HCT116 (cell line): ENCODE results near the gene C16orf78. TPM values are rescaled to one million over a fixed set of nuclear protein-coding genes. Genes with fewer than 3 reads are reported as not detected.

Experiments used
- ATAC-seq: fragments of 200-7000 bp; cut with Tn5 transposase; 2 replicates; pipeline ENCODE4 v1.9.1; 2020; ENCODE audit warnings: mild to moderate bottlenecking, moderate library complexity
- BruUV-seq: library from RNA; stranded (reverse); fragments of 400-500 nt; replicated peaks from 2 replicates; lab custom pipeline; 2021; lab: Mats Ljungman, UMichigan
- CTCF ChIA-PET: fragments of 300-600 bp; sonication (Branson Sonifier 250); formaldehyde crosslinking; loops from one replicate; lab custom pipeline; 2021; ENCODE audit warnings: antibody characterized with exemption; lab: Charles Lee
- POLR2A ChIA-PET: fragments of 300-600, 350-600 bp; sonication (Branson Sonifier 250); formaldehyde crosslinking; loops from one replicate; lab custom pipeline; 2021; ENCODE audit warnings: antibody characterized with exemption; lab: Charles Lee
- RAD21 ChIA-PET, 2 experiments: fragments of 300-600 bp; sonication (Branson Sonifier 250); formaldehyde crosslinking; loops; one replicate each; lab custom pipeline; 2023; ENCODE audit warnings: low total read pairs in 2 of 2; ENCODE audit not compliant: uncharacterized antibody in 2 of 2, unreplicated experiment in 2 of 2, low non-redundant PET in 1 of 2; lab: Charles Lee
- DNase-seq: peaks from one replicate; pipeline ENCODE4 v3.0.0-alpha.2; 2010; ENCODE audit warnings: low read depth, low spot score
- H2AFZ ChIP-seq: fragments of 200-600 bp; shearing (Covaris generic), sonication (generic); 2 replicates; pipeline ENCODE4 v1.6.1; 2017; ENCODE audit warnings: low read depth, mixed run types, mixed read lengths, antibody characterized with exemption, low read length; ENCODE audit not compliant: poor library complexity, severe bottlenecking
- H3K27ac ChIP-seq: 2 replicates; pipeline ENCODE4 v1.5.1; 2012; ENCODE audit warnings: low read depth, low read length
- H3K27me3 ChIP-seq: fragments of 200-600 bp; sonication (generic); 2 replicates; pipeline ENCODE4 v1.6.1; 2016; ENCODE audit warnings: mixed run types, low read length, mixed read lengths; ENCODE audit not compliant: insufficient read depth
- H3K36me3 ChIP-seq, 2 experiments: fragments of 200-500 bp in 1 of 2; fragments of 200-600 bp in 1 of 2; sonication (Bioruptor generic) in 1 of 2; sonication (generic) in 1 of 2; 2 replicates each; pipeline versions ENCODE4 v1.5.1 to v1.6.1; 2014 to 2016; ENCODE audit warnings: low read length in 2 of 2, inconsistent platforms in 1 of 2, mixed read lengths in 1 of 2, mixed run types in 1 of 2; ENCODE audit not compliant: insufficient read depth in 2 of 2, control insufficient read depth in 1 of 2
- H3K4me1 ChIP-seq, 2 experiments: fragments of 200-600 bp in 1 of 2; sonication (generic) in 1 of 2; 2 replicates each; pipeline versions ENCODE4 v1.5.1 to v1.6.1; 2012 to 2017; ENCODE audit warnings: low read length in 2 of 2, inconsistent platforms in 1 of 2, mild to moderate bottlenecking in 1 of 2, mixed read lengths in 1 of 2, mixed run types in 1 of 2, moderate library complexity in 1 of 2; ENCODE audit not compliant: insufficient read depth in 2 of 2, control insufficient read depth in 1 of 2
- H3K4me2 ChIP-seq: fragments of 200-600 bp; sonication (generic); 2 replicates; pipeline ENCODE4 v1.6.1; 2017; ENCODE audit warnings: mixed run types, low read length, mixed read lengths
- H3K4me3 ChIP-seq, 2 experiments: fragments of 200-600 bp in 1 of 2; sonication (generic) in 1 of 2; replicated peaks in 1 of 2; 2 replicates each; pipeline ENCODE4 v1.5.1; 2011 to 2016; ENCODE audit warnings: low read length in 2 of 2, control low read depth in 1 of 2, low read depth in 1 of 2, mild to moderate bottlenecking in 1 of 2, mixed read lengths in 1 of 2, mixed run types in 1 of 2
- H3K79me2 ChIP-seq: fragments of 200-600 bp; sonication (generic); 2 replicates; pipeline ENCODE4 v1.6.1; 2017; ENCODE audit warnings: mild to moderate bottlenecking, mixed run types, low read length, moderate library complexity, mixed read lengths; ENCODE audit not compliant: insufficient read depth
- H3K9ac ChIP-seq: fragments of 200-600 bp; sonication (generic); 2 replicates; pipeline ENCODE4 v1.6.1; 2016; ENCODE audit warnings: low read length, mixed read lengths
- H3K9me2 ChIP-seq: fragments of 200-600 bp; sonication (generic), shearing (Covaris generic); 2 replicates; pipeline ENCODE4 v1.6.1; 2017; ENCODE audit warnings: mixed run types, mild to moderate bottlenecking, moderate library complexity; ENCODE audit not compliant: insufficient read depth
- H3K9me3 ChIP-seq, 2 experiments: fragments of 200-500 bp in 1 of 2; fragments of 200-600 bp in 1 of 2; sonication (Bioruptor generic) in 1 of 2; sonication (generic) in 1 of 2; 2 replicates each; pipeline ENCODE4 v1.6.1; 2014 to 2017; ENCODE audit warnings: low read length in 2 of 2, mixed read lengths in 2 of 2, inconsistent platforms in 1 of 2, low read depth in 1 of 2, mild to moderate bottlenecking in 1 of 2, mixed run types in 1 of 2, moderate library complexity in 1 of 2; ENCODE audit not compliant: control insufficient read depth in 1 of 2, insufficient read depth in 1 of 2
- H4K20me1 ChIP-seq: fragments of 200-600 bp; sonication (generic), shearing (Covaris generic); 2 replicates; pipeline ENCODE4 v1.6.1; 2017; ENCODE audit warnings: mixed run types, mild to moderate bottlenecking, moderate library complexity; ENCODE audit not compliant: insufficient read depth
- FOSL1 ChIP-seq: IDR thresholded peaks from 2 replicates; pipeline ENCODE4 v1.6.1; 2012; ENCODE audit warnings: low read depth
- POLR2AphosphoS5 ChIP-seq: IDR thresholded peaks from 2 replicates; pipeline ENCODE4 v1.6.1; 2011; ENCODE audit warnings: mild to moderate bottlenecking, low read depth, low read length, moderate library complexity
- RAD21 ChIP-seq: IDR thresholded peaks from 2 replicates; pipeline ENCODE4 v1.6.1; 2012; ENCODE audit warnings: low read depth, mild to moderate bottlenecking
- TCF7L2 ChIP-seq: IDR thresholded peaks from 2 replicates; pipeline ENCODE4 v1.7.0; 2011; ENCODE audit warnings: borderline replicate concordance, inconsistent platforms; ENCODE audit not compliant: insufficient read depth, insufficient read length; ENCODE audit errors: extremely low read depth
- YY1 ChIP-seq: IDR thresholded peaks from 2 replicates; pipeline ENCODE4 v1.6.1; 2011; ENCODE audit warnings: low read length, low read depth, moderate library complexity, mild to moderate bottlenecking; ENCODE audit not compliant: insufficient replicate concordance; ENCODE audit errors: extremely low read depth
- intact Hi-C: fragments of 100-400 bp; cut with micrococcal nuclease; formaldehyde crosslinking; loops from 2 replicates; pipeline ENCODE4 v1.10.0; 2022
- total RNA-seq: library from RNA; stranded (reverse); gene quantifications from one replicate; pipeline ENCODE4 v1.2.1, GENCODE V29; 2021; ENCODE audit not compliant: unreplicated experiment
- TF ChIP-seq, protein P1 (sequence below): IDR thresholded peaks from 2 replicates; pipeline ENCODE4 v1.6.1; 2012; ENCODE audit warnings: low read depth
- TF ChIP-seq, protein P2 (sequence below), 3 experiments: fragments of 200-600 bp in 1 of 3; sonication (generic) in 1 of 3; IDR thresholded peaks in 2 of 3; conservative IDR thresholded peaks in 1 of 3; 2 replicates each; pipeline ENCODE4 v1.5.1; 2012 to 2017; ENCODE audit warnings: low read depth in 2 of 3, low read length in 2 of 3, antibody characterized with exemption in 1 of 3, borderline replicate concordance in 1 of 3, control low read depth in 1 of 3, mild to moderate bottlenecking in 1 of 3, mixed read lengths in 1 of 3, mixed run types in 1 of 3, moderate library complexity in 1 of 3; ENCODE audit not compliant: insufficient read depth in 1 of 3
- TF ChIP-seq, protein P3 (sequence below): IDR thresholded peaks from 2 replicates; pipeline ENCODE4 v1.6.1; 2012

The C16orf78 gene
- total RNA-seq, 1 experiment from 2014 or later = not detected

DNA sequence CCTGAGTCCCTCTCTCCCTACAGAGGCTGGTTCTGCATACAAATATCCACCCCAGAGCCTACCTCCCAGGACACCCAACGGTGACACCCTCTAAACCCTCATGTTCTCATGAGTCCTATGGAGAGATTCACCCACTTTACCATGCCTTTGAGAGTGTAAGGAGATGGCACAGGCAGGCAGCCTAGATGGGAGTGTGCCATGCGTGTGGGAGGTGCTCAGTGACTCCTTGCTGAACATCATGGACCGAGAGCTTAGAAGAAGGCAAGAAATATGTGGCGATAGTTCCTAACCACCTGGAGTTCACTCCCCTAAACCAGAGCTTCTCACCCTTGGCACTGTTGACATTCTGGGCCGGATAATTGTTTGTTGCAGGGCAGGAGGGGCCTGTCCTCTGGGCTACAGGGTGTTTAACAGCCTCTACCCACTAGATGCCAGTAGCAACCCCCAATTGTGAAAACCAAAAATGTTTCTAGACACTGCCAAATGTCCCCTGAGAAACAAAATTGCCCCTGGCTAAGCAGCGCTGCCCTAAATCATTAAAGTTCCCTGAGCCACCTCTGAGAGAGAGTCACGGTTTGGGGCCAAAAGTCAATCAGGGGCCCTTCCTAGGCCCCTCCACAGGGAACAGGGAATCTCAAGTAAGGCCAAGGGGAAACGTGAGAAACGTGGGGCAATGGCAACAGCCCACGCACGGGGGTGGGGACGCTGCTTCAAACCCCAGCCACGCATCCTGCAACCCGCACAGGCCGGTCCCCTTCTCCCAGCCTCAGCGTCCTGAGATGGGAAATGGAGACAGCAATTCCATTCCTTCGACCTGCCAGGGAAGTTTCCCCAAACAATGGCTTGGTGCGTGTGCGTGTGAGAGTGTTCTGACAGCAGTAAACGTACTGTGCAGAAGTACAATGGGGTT is 66.8 kb downstream of the C16orf78 start (continued):
- TF ChIP-seq, protein P1, sequence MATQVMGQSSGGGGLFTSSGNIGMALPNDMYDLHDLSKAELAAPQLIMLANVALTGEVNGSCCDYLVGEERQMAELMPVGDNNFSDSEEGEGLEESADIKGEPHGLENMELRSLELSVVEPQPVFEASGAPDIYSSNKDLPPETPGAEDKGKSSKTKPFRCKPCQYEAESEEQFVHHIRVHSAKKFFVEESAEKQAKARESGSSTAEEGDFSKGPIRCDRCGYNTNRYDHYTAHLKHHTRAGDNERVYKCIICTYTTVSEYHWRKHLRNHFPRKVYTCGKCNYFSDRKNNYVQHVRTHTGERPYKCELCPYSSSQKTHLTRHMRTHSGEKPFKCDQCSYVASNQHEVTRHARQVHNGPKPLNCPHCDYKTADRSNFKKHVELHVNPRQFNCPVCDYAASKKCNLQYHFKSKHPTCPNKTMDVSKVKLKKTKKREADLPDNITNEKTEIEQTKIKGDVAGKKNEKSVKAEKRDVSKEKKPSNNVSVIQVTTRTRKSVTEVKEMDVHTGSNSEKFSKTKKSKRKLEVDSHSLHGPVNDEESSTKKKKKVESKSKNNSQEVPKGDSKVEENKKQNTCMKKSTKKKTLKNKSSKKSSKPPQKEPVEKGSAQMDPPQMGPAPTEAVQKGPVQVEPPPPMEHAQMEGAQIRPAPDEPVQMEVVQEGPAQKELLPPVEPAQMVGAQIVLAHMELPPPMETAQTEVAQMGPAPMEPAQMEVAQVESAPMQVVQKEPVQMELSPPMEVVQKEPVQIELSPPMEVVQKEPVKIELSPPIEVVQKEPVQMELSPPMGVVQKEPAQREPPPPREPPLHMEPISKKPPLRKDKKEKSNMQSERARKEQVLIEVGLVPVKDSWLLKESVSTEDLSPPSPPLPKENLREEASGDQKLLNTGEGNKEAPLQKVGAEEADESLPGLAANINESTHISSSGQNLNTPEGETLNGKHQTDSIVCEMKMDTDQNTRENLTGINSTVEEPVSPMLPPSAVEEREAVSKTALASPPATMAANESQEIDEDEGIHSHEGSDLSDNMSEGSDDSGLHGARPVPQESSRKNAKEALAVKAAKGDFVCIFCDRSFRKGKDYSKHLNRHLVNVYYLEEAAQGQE = no peak
- TF ChIP-seq, all 23 proteins: peak for 0

DNA sequence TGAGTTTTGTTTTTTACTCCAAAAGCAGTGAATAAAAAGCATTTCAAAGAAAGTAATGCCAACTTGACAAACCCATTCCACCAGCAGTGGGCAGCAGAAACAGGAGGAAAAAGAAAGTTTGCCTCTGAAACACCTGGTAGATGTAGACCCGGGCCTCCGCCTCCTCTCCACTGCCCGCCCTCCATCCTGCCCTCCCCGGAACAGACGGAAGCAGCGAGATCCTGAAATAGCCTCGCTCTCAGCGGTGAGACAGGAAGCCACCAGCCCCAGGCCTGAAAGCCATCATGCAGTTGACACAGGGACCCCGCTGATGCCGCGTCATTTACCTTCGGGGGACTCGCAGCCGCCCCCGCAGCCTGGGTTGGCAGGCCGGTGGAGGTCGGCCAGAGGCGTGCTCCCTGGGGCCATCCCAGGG is 67.8 kb downstream of the C16orf78 start:
- H3K9me3 ChIP-seq = no peaks in the 10 kb centered on the region
- no peaks in the 10 kb centered on the region for H4K20me1 ChIP-seq
- POLR2A ChIA-PET = no interaction called here
- no peaks in the 10 kb centered on the region for H3K79me2 ChIP-seq
- TF ChIP-seq, protein P1 = no peak
- TF ChIP-seq, protein P2, sequence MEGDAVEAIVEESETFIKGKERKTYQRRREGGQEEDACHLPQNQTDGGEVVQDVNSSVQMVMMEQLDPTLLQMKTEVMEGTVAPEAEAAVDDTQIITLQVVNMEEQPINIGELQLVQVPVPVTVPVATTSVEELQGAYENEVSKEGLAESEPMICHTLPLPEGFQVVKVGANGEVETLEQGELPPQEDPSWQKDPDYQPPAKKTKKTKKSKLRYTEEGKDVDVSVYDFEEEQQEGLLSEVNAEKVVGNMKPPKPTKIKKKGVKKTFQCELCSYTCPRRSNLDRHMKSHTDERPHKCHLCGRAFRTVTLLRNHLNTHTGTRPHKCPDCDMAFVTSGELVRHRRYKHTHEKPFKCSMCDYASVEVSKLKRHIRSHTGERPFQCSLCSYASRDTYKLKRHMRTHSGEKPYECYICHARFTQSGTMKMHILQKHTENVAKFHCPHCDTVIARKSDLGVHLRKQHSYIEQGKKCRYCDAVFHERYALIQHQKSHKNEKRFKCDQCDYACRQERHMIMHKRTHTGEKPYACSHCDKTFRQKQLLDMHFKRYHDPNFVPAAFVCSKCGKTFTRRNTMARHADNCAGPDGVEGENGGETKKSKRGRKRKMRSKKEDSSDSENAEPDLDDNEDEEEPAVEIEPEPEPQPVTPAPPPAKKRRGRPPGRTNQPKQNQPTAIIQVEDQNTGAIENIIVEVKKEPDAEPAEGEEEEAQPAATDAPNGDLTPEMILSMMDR (IDR thresholded peaks at IDR 0.05 in 2 of 3, conservative IDR thresholded peaks at IDR 0.05 in 1 of 3; ENCODE audit: borderline replicate concordance in 1 of 3, insufficient read depth in 1 of 3, low read depth in 2 of 3, low read length in 2 of 3) = peak in 1 of 3 experiments; percentile 22; a peak in 1 of 6 replicates
- TF ChIP-seq TCF7L2 (no peak), FOSL1 (no peak), POLR2AphosphoS5 (no peak), YY1 (no peak), RAD21 (peak; percentile 13; the same call in 1 of the 2 replicates)
- TF ChIP-seq, protein P3, sequence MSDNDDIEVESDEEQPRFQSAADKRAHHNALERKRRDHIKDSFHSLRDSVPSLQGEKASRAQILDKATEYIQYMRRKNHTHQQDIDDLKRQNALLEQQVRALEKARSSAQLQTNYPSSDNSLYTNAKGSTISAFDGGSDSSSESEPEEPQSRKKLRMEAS = no peak
- DNase-seq (no peak), ATAC-seq (peak; percentile 38; the same call in 1 of the 2 replicates)
- H3K36me3 ChIP-seq = no peaks in the 10 kb centered on the region
- no peak overlapping the region for H2AFZ ChIP-seq
- RAD21 ChIA-PET = no interaction called here
- no peak overlapping the region for H3K27ac ChIP-seq
- H3K27me3 ChIP-seq = peaks cover 61% of the 10 kb centered on the region
- CTCF ChIA-PET = no interaction called here
- H3K4me1 ChIP-seq = no peaks in the 10 kb centered on the region
- H3K9ac ChIP-seq = no peak overlapping the region
- no TSS peak for BruUV-seq
- H3K4me2 ChIP-seq = no peak overlapping the region
- intact Hi-C loops = no loop called here
- no peaks in the 10 kb centered on the region for H3K9me2 ChIP-seq
- no peak overlapping the region for H3K4me3 ChIP-seq
